KMS-11 (cell line): ENCODE measurements around the gene BATF3.

Source experiments
- H2AFZ ChIP-seq: fragments of 200-600 bp; sonication (generic); 2 replicates; pipeline ENCODE4 v1.6.1; 2016; ENCODE audit warnings: antibody characterized with exemption, mixed run types, low read depth
- H3K27ac ChIP-seq: fragments of 200-600 bp; sonication (generic); 2 replicates; pipeline ENCODE4 v1.6.1; 2016; ENCODE audit warnings: mild to moderate bottlenecking, mixed run types
- H3K27me3 ChIP-seq: fragments of 200-600 bp; sonication (generic); 2 replicates; pipeline ENCODE4 v1.6.1; 2017; ENCODE audit warnings: mild to moderate bottlenecking, low read depth, mixed run types, moderate library complexity; ENCODE audit not compliant: insufficient read depth
- H3K36me3 ChIP-seq: fragments of 200-600 bp; sonication (generic); 2 replicates; pipeline ENCODE4 v1.6.1; 2017; ENCODE audit warnings: mild to moderate bottlenecking, mixed run types; ENCODE audit not compliant: insufficient read depth
- H3K4me1 ChIP-seq: fragments of 200-600 bp; sonication (generic); 2 replicates; pipeline ENCODE4 v1.6.1; 2016; ENCODE audit warnings: mild to moderate bottlenecking, low read depth, mixed run types; ENCODE audit not compliant: poor library complexity, severe bottlenecking
- H3K4me2 ChIP-seq: fragments of 200-600 bp; sonication (generic); 2 replicates; pipeline ENCODE4 v1.7.0; 2016; ENCODE audit warnings: mild to moderate bottlenecking, mixed run types
- H3K4me3 ChIP-seq: fragments of 200-600 bp; sonication (generic); IDR thresholded peaks from 2 replicates; pipeline ENCODE4 v1.6.1; 2017; ENCODE audit warnings: low read depth, low read length, mixed read lengths; ENCODE audit not compliant: insufficient read depth
- H3K79me2 ChIP-seq: fragments of 200-600 bp; sonication (generic); 2 replicates; pipeline ENCODE4 v1.6.1; 2016; ENCODE audit warnings: low read depth, mixed run types; ENCODE audit not compliant: insufficient read depth
- H3K9ac ChIP-seq: fragments of 200-600 bp; sonication (generic); 2 replicates; pipeline ENCODE4 v1.6.1; 2016; ENCODE audit warnings: mild to moderate bottlenecking, mixed run types
- H4K20me1 ChIP-seq: fragments of 200-600 bp; sonication (generic); 2 replicates; pipeline ENCODE4 v1.6.1; 2016; ENCODE audit warnings: mild to moderate bottlenecking, mixed run types; ENCODE audit not compliant: insufficient read depth
- CTCF ChIP-seq: fragments of 200-600 bp; sonication (generic); conservative IDR thresholded peaks from 2 replicates; pipeline ENCODE4 v1.6.1; 2017; ENCODE audit warnings: low read depth, mild to moderate bottlenecking, antibody characterized with exemption, low read length, moderate library complexity, mixed read lengths

BATF3 gene

GRCh38 chr1:212699625-212700222, at the start of gene BATF3:
Gene BATF3, minus strand, starts transcription at chr1:212699840. Its CDS starts 78 bp downstream, at chr1:212699762.
- peak within 1 kb of the TSS; percentile 64 for H3K4me2 ChIP-seq
- H3K4me1 ChIP-seq = peaks cover 13% of the 10 kb centered on the region
- no peak within 1 kb of the TSS for H3K27ac ChIP-seq
- H3K27me3 ChIP-seq = no peaks in the 10 kb centered on the region
- no peaks in the 10 kb centered on the region for H4K20me1 ChIP-seq
- no peaks in the 10 kb centered on the region for H3K36me3 ChIP-seq
- peak within 1 kb of the TSS; percentile 68 for H3K9ac ChIP-seq
- H2AFZ ChIP-seq = peak within 1 kb of the TSS; percentile 93
- H3K4me3 ChIP-seq = peak within 1 kb of the TSS; percentile 67
- no peaks in the 10 kb centered on the region for H3K79me2 ChIP-seq
- no peak for TF ChIP-seq CTCF

- peaks cover 23% of the 10 kb centered on the region for H3K4me1 ChIP-seq
- no peak for TF ChIP-seq CTCF
- no peak overlapping the region for H3K4me2 ChIP-seq
- H3K27ac ChIP-seq = no peak overlapping the region
- H3K36me3 ChIP-seq = no peaks in the 10 kb centered on the region
- H3K4me3 ChIP-seq = no peak overlapping the region
- no peak overlapping the region for H3K9ac ChIP-seq
- no peak overlapping the region for H2AFZ ChIP-seq
- H3K27me3 ChIP-seq = no peaks in the 10 kb centered on the region
- no peaks in the 10 kb centered on the region for H4K20me1 ChIP-seq
- peaks cover 3% of the 10 kb centered on the region; the same call in 1 of the 2 replicates for H3K79me2 ChIP-seq
Measured at GRCh38 chr1:212746546-212746945, 46.9 kb upstream of the BATF3 start.

- H3K36me3 ChIP-seq = no peaks in the 10 kb centered on the region
- H3K27ac ChIP-seq = no peak overlapping the region
- H3K9ac ChIP-seq = no peak overlapping the region
- no peak overlapping the region for H3K4me2 ChIP-seq
- no peaks in the 10 kb centered on the region for H3K27me3 ChIP-seq
- peaks cover 10% of the 10 kb centered on the region for H3K4me1 ChIP-seq
- no peaks in the 10 kb centered on the region for H4K20me1 ChIP-seq
- no peak overlapping the region for H2AFZ ChIP-seq
- no peak overlapping the region for H3K4me3 ChIP-seq
- no peak for TF ChIP-seq CTCF
- peaks cover 5% of the 10 kb centered on the region; the same call in 1 of the 2 replicates for H3K79me2 ChIP-seq
Measured at GRCh38 chr1:212745303-212745702, 45.7 kb upstream of the BATF3 start.

- no peak overlapping the region for H3K4me2 ChIP-seq
- no peak overlapping the region for H3K9ac ChIP-seq
- H3K27me3 ChIP-seq = no peaks in the 10 kb centered on the region
- no peak overlapping the region for H3K27ac ChIP-seq
- no peak overlapping the region for H2AFZ ChIP-seq
- H3K4me1 ChIP-seq = no peaks in the 10 kb centered on the region
- H4K20me1 ChIP-seq = no peaks in the 10 kb centered on the region
- no peak for TF ChIP-seq CTCF
- peaks cover 7% of the 10 kb centered on the region; the same call in 1 of the 2 replicates for H3K79me2 ChIP-seq
- H3K36me3 ChIP-seq = no peaks in the 10 kb centered on the region
- no peak overlapping the region for H3K4me3 ChIP-seq
Measured at GRCh38 chr1:212743901-212744475, 44.3 kb upstream of the BATF3 start.
